GM12891 (cell line): ENCODE measurements around the gene MXI1.
A peak's percentile ranks its signal among the peaks of the same experiment; 100 is the strongest.
"Not testable (repeated sequence)": the region's sequence is repeated elsewhere in the genome, so short reads cannot be mapped to it uniquely, and the experiment has no call there.

Source experiments
- DNase-seq: peaks from one replicate; pipeline ENCODE4 v3.0.0; 2011; ENCODE audit warnings: low spot score; ENCODE audit not compliant: insufficient read length
- FAIRE-seq: peaks from 2 replicates; lab custom pipeline; 2011; peaks lifted over from hg19 to GRCh38; lab: Jason Lieb, UNC
- PAX5 ChIP-seq: IDR thresholded peaks from 2 replicates; pipeline ENCODE4 v1.6.1; 2011; ENCODE audit warnings: low read length, moderate library complexity, mild to moderate bottlenecking; ENCODE audit not compliant: insufficient read depth, severe bottlenecking
- POLR2A ChIP-seq: IDR thresholded peaks from 2 replicates; pipeline ENCODE4 v1.6.1; 2011; ENCODE audit warnings: low read depth, low read length, control low read depth
- POLR2AphosphoS5 ChIP-seq: IDR thresholded peaks from 2 replicates; pipeline ENCODE4 v1.6.1; 2011; ENCODE audit warnings: low read depth, low read length, control low read depth
- POU2F2 ChIP-seq: IDR thresholded peaks from 2 replicates; pipeline ENCODE4 v1.6.1; 2011; ENCODE audit warnings: low read depth, mild to moderate bottlenecking, control low read depth, low read length, moderate library complexity
- SPI1 ChIP-seq: IDR thresholded peaks from 2 replicates; pipeline ENCODE4 v1.6.1; 2011; ENCODE audit warnings: low read depth, low read length, control low read depth
- TAF1 ChIP-seq: IDR thresholded peaks from 2 replicates; pipeline ENCODE4 v1.6.1; 2011; ENCODE audit warnings: low read depth, low read length, control low read depth

MXI1 gene

DNA sequence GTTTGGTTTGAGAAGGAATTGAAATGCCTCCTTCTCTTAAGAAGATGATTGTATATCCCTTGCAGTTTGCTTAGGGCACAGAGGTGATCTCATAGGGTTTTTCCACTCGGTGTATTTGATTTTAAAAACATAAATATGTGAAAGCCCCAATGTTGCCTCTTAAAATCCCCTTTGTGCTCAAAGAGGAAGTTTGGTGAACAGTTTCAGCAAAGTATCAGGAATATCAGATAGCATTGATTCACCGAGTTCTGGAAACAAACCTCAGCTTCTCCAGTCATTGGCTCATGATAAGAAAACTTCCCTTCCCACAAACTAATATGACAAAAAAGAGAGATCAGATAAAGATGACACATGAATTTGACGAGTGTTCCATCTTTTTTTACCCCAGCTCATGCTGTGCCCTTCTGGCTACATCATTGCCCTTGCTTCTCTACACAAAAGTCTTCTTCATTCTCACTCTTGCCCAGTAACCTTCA is 117.4 kb downstream of the MXI1 start:
- DNase-seq, result no peak

DNA sequence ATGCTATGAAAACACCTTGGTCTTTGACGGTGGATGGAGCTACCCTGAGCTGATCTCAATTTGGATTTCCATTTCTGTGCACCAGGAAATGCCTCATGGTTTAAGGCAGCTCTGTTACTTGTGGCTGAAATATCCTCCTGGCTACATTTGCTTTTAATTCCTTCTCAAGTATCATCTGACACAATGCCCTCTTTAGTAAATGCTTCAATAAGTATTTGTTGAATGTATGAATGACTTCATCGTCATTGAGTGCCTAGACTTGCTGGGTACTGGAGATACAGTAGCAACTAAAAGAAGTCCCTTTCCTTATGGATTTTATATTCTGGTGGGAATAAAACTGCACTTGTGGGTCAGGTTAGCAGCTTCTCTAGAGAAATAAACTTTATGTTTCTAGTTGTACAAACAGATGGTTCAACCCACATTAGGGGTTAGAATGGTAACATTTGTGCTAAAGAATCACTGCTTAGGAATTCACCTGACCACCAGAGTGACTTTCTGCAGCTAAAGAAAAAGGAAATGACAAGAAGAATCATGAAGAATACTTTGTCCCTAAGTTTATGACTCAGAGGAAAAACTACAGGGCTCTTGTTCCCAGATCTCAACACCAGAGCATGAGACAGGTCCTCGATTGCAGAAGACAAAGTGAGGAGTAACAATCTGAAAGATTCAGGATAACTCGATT is 119.1 kb downstream of the MXI1 start:
- DNase-seq (no peak), FAIRE-seq (peak; percentile 63)
- TF ChIP-seq POLR2A, result no peak
- no peak for TF ChIP-seq TAF1
- peak; percentile 40 for TF ChIP-seq SPI1

More for the DNA sequence above, 117.4 kb downstream of the MXI1 start:
- FAIRE-seq, result peak; percentile 13
- TF ChIP-seq POLR2A (no peak), PAX5 (no peak), SPI1 (no peak), TAF1 (no peak), POU2F2 (no peak), POLR2AphosphoS5 (no peak)

DNA sequence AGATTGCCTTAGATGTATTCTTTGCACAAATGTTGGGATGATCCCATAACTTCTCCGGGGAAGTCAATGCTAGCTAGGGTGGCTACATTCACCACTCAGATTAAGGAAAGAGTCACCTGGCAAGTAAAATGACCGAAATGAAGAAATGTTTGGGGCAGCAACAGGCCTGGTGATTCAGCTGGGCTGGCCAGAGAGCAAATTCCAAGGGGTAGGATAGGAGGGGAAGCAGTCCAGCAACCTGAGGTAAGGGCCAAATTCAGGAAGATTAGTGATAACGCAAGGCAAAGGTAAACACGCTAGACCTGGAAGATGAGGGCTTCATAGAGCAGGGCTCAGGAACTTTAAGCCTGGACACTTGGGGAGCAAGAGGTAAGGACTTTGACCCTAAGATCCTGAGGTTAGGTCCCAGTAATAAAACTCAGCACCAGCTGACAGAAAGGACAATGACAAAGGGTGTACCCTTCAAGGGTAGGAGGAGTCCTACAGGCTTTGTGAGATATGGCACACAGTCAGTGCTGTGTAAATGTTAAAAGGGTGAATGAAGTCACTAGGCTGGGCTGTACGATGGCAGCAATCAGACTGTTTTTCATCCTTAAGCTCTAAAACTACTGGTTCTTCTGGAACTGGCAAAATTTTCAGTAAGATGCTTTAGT is 120.0 kb downstream of the MXI1 start:
- peak; percentile 61 for FAIRE-seq
- no peak for TF ChIP-seq POLR2A
- no peak for TF ChIP-seq PAX5
- TF ChIP-seq TAF1, result no peak
- no peak for TF ChIP-seq POU2F2
- no peak for DNase-seq

DNA sequence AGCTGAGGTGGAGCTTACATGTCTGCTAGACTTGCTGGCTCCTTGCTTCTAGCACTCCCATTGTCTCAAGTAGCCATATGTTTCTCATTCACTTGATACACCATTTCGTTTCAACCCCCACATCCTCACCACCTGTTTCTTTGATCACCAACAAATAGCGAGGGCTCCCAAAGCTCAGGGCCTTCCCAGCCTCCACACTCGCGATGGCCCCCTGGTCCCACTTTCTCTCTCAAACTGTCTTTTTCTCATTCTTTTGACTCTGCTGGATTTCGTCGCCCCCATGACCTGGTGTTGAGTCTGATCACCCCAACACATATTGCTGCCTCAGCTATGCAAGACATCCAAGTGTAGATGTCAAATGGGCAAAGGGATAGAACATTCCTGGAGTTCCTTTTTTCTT is 123.3 kb downstream of the MXI1 start:
- FAIRE-seq, result no peak
- TF ChIP-seq POLR2A (no peak), POU2F2 (no peak), TAF1 (no peak), SPI1 (no peak), POLR2AphosphoS5 (no peak)

DNA sequence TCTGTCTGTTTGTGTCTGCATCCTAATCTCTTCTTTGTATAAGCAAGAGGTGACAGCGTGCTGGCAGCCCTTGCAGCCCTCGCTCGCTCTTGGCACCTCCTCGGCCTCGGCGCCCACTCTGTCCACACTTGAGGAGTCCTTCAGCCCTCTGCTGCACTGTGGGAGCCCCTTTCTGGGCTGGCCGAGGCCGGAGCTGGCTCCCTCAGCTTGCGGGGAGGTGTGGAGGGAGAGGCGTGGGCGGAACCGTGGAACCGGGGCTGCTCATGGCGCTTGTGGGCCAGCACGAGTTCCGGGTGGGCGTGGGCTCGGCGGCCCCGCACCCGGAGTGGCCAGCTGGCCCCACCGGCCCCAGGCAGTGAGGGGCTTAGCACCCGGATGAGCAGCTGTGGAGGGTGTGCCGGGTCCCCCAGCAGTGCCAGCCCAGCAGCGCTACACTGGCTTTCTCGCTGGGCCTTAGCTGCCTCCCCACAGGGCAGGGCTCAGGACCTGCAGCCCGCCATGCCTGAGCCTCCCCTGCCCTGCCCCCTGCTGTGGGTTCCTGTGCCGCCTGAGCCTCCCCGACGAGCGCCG is 123.9 kb downstream of the MXI1 start:
- DNase-seq, FAIRE-seq: not testable (repeated sequence)

More for the DNA sequence above, 123.3 kb downstream of the MXI1 start:
- DNase-seq, result no peak

DNA sequence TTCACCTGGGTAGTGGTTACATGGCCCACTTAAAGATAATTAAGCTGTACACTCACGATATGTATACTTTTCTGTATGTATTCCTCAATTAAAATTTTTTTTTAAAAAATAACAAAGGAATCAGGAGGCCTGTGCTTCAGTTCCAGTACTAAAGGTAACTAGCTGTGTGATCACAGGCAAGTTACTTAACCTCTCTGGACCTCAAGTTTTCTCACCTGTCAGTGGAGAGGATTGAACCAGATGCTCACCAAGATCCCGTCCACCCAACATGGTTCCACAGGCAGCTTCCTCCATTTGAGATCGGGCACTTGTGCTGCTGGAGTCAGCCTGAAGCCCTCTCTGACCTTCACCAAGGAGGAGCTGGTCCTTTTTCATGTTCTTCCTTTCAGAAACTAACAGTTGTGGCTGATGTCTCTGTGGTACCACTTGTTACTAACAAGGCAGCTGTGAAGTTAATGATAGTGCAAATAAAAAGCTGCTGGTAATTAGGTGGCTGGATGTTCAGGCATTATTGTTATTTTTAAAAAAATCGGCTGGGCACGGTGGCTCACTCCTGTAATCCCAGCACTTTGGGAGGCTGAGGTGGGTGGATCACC is 126.8 kb downstream of the MXI1 start:
- FAIRE-seq, result no peak
- no peak for TF ChIP-seq POLR2A
- TF ChIP-seq PAX5, result no peak
- no peak for TF ChIP-seq SPI1
- no peak for TF ChIP-seq TAF1
- TF ChIP-seq POLR2AphosphoS5, result no peak
- no peak for DNase-seq

DNA sequence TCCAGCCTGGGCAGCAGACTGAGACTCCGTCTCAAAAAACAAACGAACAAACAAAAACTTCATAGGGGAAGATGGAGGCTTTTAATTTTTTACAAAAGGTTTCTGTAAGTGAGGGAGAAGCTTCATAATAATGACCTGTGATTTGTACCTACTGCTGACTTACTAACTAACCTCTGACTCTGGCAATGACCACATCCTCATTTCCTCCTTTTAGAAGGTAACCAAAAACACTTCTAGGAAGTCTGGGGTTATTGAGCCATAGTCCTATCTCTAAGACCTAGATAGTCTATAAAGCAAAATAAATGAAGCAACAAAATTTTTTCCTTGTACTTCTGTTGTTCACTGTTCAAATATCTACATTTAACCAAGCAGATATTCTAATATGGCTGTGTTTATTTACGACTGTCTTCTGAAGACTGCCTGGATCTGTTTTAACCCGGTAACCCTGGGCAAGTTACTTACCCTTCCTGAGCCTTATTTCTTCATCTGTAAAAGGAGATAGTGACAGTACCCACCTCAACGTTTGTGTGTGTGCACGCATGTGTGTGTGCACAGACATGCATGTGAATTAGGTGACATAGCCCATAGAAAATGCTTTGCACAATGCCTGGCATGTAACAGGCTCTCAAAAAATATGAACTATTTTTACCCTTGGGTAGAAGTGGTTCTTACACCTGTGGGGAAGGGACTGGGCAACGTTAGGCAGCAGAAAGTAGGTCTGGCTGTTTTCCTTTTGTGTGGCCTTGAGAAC is 128.1 kb downstream of the MXI1 start:
- DNase-seq (no peak), FAIRE-seq (no peak)
- TF ChIP-seq TAF1, result no peak
- TF ChIP-seq SPI1, result peak; percentile 64

DNA sequence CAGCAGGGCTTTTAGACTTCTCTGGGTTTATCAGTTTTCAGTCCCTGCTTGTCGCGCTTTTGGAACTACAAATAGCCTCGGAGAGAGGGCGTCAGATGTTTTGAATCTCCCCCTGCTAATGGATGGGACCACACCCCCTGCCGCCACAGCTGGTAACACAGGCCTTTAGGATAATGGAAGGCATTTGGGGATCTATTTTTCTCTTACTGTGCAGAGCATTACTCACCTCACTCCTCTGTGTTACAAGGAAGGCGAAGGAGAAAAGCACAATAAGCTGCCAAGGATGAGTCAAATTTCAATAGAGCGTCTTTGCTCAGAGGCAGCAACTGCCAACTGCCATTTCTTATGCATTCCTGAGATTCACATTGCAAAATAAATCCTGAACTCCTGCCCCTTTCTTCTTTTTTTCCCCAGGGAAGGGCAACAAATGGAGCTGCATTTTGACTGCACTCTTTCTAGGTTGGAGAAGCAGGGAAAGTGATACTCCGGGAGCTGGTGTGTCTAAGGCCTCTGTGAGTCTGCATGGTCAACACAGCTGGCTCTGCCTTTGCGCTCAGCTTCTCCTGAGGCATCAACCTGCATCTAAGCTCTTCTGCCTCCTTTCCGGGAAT is 128.8 kb downstream of the MXI1 start:
- FAIRE-seq, result no peak
- DNase-seq, result no peak
- TF ChIP-seq POLR2AphosphoS5 (no peak), PAX5 (no peak), SPI1 (no peak), POLR2A (no peak), POU2F2 (no peak), TAF1 (no peak)
